Astrocyte (in vitro differentiated cells and primary cell): ENCODE measurements around the gene ITGB1BP1. TPM values are rescaled to one million over a fixed set of nuclear protein-coding genes. Genes with fewer than 3 reads are reported as not detected.

Source experiments
- DNase-seq: peaks from one replicate; pipeline ENCODE4 v3.0.0-alpha.2; 2010; ENCODE audit warnings: low read depth
- FAIRE-seq: peaks from 2 replicates; lab custom pipeline; 2011; peaks lifted over from hg19 to GRCh38; lab: Jason Lieb, UNC
- H2AFZ ChIP-seq: 2 replicates; pipeline ENCODE4 v1.6.0; 2012; ENCODE audit warnings: low read depth, low read length, inconsistent platforms
- H3K27ac ChIP-seq: 2 replicates; pipeline ENCODE4 v1.5.1; 2011; ENCODE audit warnings: low read depth, low read length, inconsistent platforms
- H3K27me3 ChIP-seq: 2 replicates; pipeline ENCODE4 v1.6.0; 2011; ENCODE audit warnings: low read length, inconsistent platforms; ENCODE audit not compliant: insufficient read depth
- H3K36me3 ChIP-seq: 2 replicates; pipeline ENCODE4 v1.5.1; 2011; ENCODE audit warnings: low read length, inconsistent platforms; ENCODE audit not compliant: insufficient read depth
- H3K4me1 ChIP-seq: 2 replicates; pipeline ENCODE4 v1.5.1; 2011; ENCODE audit warnings: low read length, inconsistent platforms; ENCODE audit not compliant: insufficient read depth
- H3K4me2 ChIP-seq: 2 replicates; pipeline ENCODE4 v1.6.0; 2012; ENCODE audit warnings: low read length, inconsistent platforms
- H3K4me3 ChIP-seq: 2 replicates; pipeline ENCODE4 v1.5.1; 2011; ENCODE audit warnings: low read depth, mild to moderate bottlenecking, low read length, inconsistent platforms; ENCODE audit not compliant: insufficient read depth
- H3K79me2 ChIP-seq: 2 replicates; pipeline ENCODE4 v1.6.0; 2012; ENCODE audit warnings: mild to moderate bottlenecking, low read length, inconsistent platforms; ENCODE audit not compliant: insufficient read depth
- H3K9ac ChIP-seq: 2 replicates; pipeline ENCODE4 v1.6.0; 2012; ENCODE audit warnings: mild to moderate bottlenecking, low read length, inconsistent platforms
- H3K9me3 ChIP-seq: 2 replicates; pipeline ENCODE4 v1.5.1; 2012; ENCODE audit warnings: low read depth, mild to moderate bottlenecking, low read length, inconsistent platforms; ENCODE audit not compliant: insufficient read depth
- H4K20me1 ChIP-seq: 2 replicates; pipeline ENCODE4 v1.6.0; 2012; ENCODE audit warnings: low read length, inconsistent platforms; ENCODE audit not compliant: insufficient read depth
- H3K27ac Mint-ChIP-seq: one replicate; pipeline ENCODE4 v1.8.0; 2021; ENCODE audit warnings: mild to moderate bottlenecking, mixed read lengths; ENCODE audit not compliant: unreplicated experiment
- H3K27me3 Mint-ChIP-seq: one replicate; pipeline ENCODE4 v1.8.0; 2021; ENCODE audit warnings: low read depth, mixed read lengths; ENCODE audit not compliant: unreplicated experiment
- H3K36me3 Mint-ChIP-seq: one replicate; pipeline ENCODE4 v1.8.0; 2021; ENCODE audit warnings: low read depth, mixed read lengths; ENCODE audit not compliant: unreplicated experiment
- H3K4me1 Mint-ChIP-seq: one replicate; pipeline ENCODE4 v1.8.0; 2021; ENCODE audit warnings: low read depth, mixed read lengths; ENCODE audit not compliant: unreplicated experiment
- H3K4me3 Mint-ChIP-seq: one replicate; pipeline ENCODE4 v1.8.0; 2021; ENCODE audit warnings: mild to moderate bottlenecking, moderate library complexity, mixed read lengths; ENCODE audit not compliant: unreplicated experiment
- H3K9me3 Mint-ChIP-seq: one replicate; pipeline ENCODE4 v1.8.0; 2021; ENCODE audit warnings: mild to moderate bottlenecking, mixed read lengths; ENCODE audit not compliant: unreplicated experiment
- EZH2 ChIP-seq: IDR thresholded peaks from 2 replicates; pipeline ENCODE4 v1.6.1; 2012; ENCODE audit warnings: mild to moderate bottlenecking, low read length, inconsistent platforms; ENCODE audit not compliant: insufficient read depth
- total RNA-seq: library from RNA; stranded (reverse); gene quantifications from 2 replicates; pipeline ENCODE4 v1.2.1, GENCODE V29; 2021
- TF ChIP-seq, protein P1 (sequence below): IDR thresholded peaks from 2 replicates; pipeline ENCODE4 v1.5.1; 2011; ENCODE audit warnings: low read depth, mild to moderate bottlenecking, inconsistent platforms, low read length, moderate library complexity; ENCODE audit not compliant: insufficient read depth

The ITGB1BP1 gene
- total RNA-seq, 1 donor from 2014 or later: 126 TPM

DNA sequence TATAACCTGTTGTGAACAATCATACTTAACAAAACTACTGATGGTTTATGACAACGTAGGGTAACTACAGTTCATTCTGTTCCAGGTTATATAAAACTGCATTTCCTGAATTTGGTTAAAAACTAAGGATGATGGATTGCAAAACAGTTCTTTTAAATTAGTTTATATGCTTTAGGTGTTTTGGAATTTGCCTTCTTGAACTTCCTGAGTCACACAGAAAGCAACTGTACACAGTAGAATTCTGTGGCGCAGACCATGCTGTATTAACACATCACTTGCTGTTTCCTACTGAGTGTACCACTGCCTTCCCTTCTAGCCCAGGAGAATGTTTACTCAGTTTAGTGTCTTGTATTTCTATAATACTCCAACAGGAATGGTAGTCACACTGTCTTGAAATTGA, 19.4 kb downstream of the ITGB1BP1 start:
- H3K4me2 ChIP-seq: no peak overlapping the region
- no peak overlapping the region for H3K27ac Mint-ChIP-seq
- H3K9me3 ChIP-seq: no peaks in the 10 kb centered on the region
- peaks cover 4% of the 10 kb centered on the region for H3K79me2 ChIP-seq
- no peaks in the 10 kb centered on the region for H3K9me3 Mint-ChIP-seq
- peak; percentile 56 for DNase-seq
- TF ChIP-seq, protein P1, sequence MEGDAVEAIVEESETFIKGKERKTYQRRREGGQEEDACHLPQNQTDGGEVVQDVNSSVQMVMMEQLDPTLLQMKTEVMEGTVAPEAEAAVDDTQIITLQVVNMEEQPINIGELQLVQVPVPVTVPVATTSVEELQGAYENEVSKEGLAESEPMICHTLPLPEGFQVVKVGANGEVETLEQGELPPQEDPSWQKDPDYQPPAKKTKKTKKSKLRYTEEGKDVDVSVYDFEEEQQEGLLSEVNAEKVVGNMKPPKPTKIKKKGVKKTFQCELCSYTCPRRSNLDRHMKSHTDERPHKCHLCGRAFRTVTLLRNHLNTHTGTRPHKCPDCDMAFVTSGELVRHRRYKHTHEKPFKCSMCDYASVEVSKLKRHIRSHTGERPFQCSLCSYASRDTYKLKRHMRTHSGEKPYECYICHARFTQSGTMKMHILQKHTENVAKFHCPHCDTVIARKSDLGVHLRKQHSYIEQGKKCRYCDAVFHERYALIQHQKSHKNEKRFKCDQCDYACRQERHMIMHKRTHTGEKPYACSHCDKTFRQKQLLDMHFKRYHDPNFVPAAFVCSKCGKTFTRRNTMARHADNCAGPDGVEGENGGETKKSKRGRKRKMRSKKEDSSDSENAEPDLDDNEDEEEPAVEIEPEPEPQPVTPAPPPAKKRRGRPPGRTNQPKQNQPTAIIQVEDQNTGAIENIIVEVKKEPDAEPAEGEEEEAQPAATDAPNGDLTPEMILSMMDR: no peak
- TF ChIP-seq EZH2: no peak
- no peak overlapping the region for H3K9ac ChIP-seq
- no peak for FAIRE-seq
- no peak overlapping the region for H2AFZ ChIP-seq
- no peak overlapping the region for H3K4me3 ChIP-seq
- no peaks in the 10 kb centered on the region for H3K4me1 ChIP-seq
- H3K36me3 Mint-ChIP-seq: peaks cover 19% of the 10 kb centered on the region
- peaks cover 22% of the 10 kb centered on the region for H3K36me3 ChIP-seq
- H3K27me3 ChIP-seq: no peaks in the 10 kb centered on the region
- no peak overlapping the region for H3K27ac ChIP-seq
- peaks cover 3% of the 10 kb centered on the region for H3K4me1 Mint-ChIP-seq
- no peak overlapping the region for H3K4me3 Mint-ChIP-seq
- H3K27me3 Mint-ChIP-seq: no peaks in the 10 kb centered on the region
- H4K20me1 ChIP-seq: peaks cover 5% of the 10 kb centered on the region

DNA sequence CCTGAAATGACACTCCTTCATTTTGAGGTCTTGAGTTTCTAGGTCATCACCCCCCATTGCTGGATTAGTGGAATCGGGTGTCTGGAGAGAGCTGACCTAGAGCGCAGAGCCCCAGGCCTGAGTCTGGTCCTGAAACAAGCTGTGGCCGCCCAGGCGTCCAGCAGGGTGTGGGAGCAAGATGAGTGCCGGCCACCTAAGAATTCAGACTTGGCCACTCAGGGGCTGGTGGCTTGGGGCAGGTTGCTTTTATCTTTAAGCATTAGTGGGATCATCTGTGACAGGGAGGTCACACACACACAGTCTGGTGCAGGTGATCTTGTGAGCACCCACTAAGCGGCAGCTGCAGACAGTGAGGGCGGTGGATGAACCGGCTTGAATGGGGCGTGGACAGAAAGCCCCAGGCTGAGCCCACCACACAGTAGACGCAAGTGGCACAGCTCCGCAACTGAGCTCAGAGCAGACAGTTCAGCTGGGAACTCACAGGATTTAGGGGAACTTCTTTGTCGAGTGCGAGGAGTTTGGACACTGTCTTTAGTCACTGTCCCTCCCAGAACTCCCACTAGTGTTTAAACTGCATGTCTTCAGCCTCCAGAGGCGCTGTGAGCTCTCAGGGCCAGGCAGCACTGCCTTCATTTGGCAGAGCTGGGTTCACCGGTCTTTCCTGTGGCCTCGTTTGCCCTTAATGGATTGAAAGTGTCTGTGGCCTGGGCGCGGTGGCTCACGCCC, 21.5 kb downstream of the ITGB1BP1 start:
- Mint-ChIP-seq H3K9me3 (no peaks in the 10 kb centered on the region), H3K27ac (no peak overlapping the region), H3K27me3 (no peaks in the 10 kb centered on the region), H3K4me3 (no peak overlapping the region), H3K36me3 (peaks cover 11% of the 10 kb centered on the region), H3K4me1 (peaks cover 3% of the 10 kb centered on the region)
- no peak for FAIRE-seq
- H3K4me1 ChIP-seq: no peaks in the 10 kb centered on the region
- no peaks in the 10 kb centered on the region for H3K9me3 ChIP-seq
- H2AFZ ChIP-seq: no peak overlapping the region
- no peaks in the 10 kb centered on the region for H3K27me3 ChIP-seq
- no peak overlapping the region for H3K4me2 ChIP-seq
- H3K79me2 ChIP-seq: no peaks in the 10 kb centered on the region
- H3K9ac ChIP-seq: no peak overlapping the region
- H4K20me1 ChIP-seq: no peaks in the 10 kb centered on the region
- peaks cover 17% of the 10 kb centered on the region for H3K36me3 ChIP-seq
- H3K27ac ChIP-seq: no peak overlapping the region
- H3K4me3 ChIP-seq: no peak overlapping the region
- no peak for DNase-seq
- TF ChIP-seq, protein P1: no peak
- no peak for TF ChIP-seq EZH2

DNA sequence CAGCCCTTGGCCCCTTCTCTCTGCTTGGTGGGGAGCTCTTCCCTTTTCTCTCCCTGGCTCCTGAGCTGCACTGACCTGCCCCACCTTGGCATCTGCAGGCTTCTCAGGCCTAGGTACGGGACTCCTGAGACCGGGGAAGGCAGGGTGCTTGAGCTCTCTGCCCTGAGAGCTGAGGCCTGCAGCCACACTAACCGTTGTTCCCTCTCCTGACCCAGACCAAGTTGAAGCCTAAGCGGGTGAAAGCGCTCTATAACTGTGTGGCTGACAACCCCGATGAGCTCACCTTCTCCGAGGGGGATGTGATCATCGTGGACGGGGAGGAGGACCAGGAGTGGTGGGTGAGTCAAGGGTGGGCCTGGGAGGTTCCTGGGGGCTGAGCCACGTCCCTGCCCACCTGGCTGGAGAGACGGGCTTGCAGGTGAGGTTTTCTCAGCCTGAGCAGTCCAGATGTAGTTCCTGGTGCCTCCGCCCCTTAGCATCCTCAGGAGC, 22.2 kb downstream of the ITGB1BP1 start:
- TF ChIP-seq EZH2: no peak
- TF ChIP-seq, protein P1: no peak
- FAIRE-seq: no peak
- H3K4me1 Mint-ChIP-seq: peaks cover 3% of the 10 kb centered on the region

More for the DNA sequence above, 22.2 kb downstream of the ITGB1BP1 start:
- H3K27ac ChIP-seq: no peak overlapping the region
- H3K4me3 ChIP-seq: no peak overlapping the region
- no peaks in the 10 kb centered on the region for H3K9me3 ChIP-seq
- no peaks in the 10 kb centered on the region for H4K20me1 ChIP-seq
- Mint-ChIP-seq H3K4me3 (no peak overlapping the region), H3K9me3 (no peaks in the 10 kb centered on the region), H3K27me3 (no peaks in the 10 kb centered on the region), H3K27ac (no peak overlapping the region), H3K36me3 (peaks cover 8% of the 10 kb centered on the region)
- H3K4me2 ChIP-seq: no peak overlapping the region
- H3K4me1 ChIP-seq: no peaks in the 10 kb centered on the region
- no peak overlapping the region for H3K9ac ChIP-seq
- no peaks in the 10 kb centered on the region for H3K27me3 ChIP-seq
- H2AFZ ChIP-seq: no peak overlapping the region
- H3K79me2 ChIP-seq: no peaks in the 10 kb centered on the region
- DNase-seq: no peak
- peaks cover 15% of the 10 kb centered on the region for H3K36me3 ChIP-seq
